SH-SY5Y (cell line): ENCODE measurements around the gene UNC5C.

Experiments
- GATA2 ChIP-seq: IDR thresholded peaks from 2 replicates; pipeline ENCODE4 v1.6.1; 2011; ENCODE audit warnings: mild to moderate bottlenecking, low read depth, low read length
- GATA3 ChIP-seq: IDR thresholded peaks from 2 replicates; pipeline ENCODE4 v1.6.1; 2011; ENCODE audit warnings: low read depth, mild to moderate bottlenecking, low read length, moderate library complexity

- TF ChIP-seq GATA3, result no peak
- TF ChIP-seq GATA2, result no peak
These were observed 47.9 kb upstream of the UNC5C start for GRCh38 chr4:95596676-95597075.
